ENCODE results near the gene MYT1.
A peak's percentile ranks its signal among the peaks of the same experiment; 100 is the strongest.

Gene MYT1

GRCh38 chr20:64236137-64237088 is 72.2 kb downstream of the MYT1 start:
- H3K4me3 ChIP-seq (ENCODE audit: low read length) = no peak overlapping the region

GRCh38 chr20:64237316-64237715 is 73.1 kb downstream of the MYT1 start:
- no peak overlapping the region for H3K4me3 ChIP-seq (ENCODE audit: low read length)
- DNase-seq (ENCODE audit: low read depth, low spot score) = no peak

More at GRCh38 chr20:64236137-64237088, 72.2 kb downstream of the MYT1 start:
- no peak for DNase-seq (ENCODE audit: low read depth, low spot score)

- H3K4me3 ChIP-seq (ENCODE audit: low read length) = no peak overlapping the region
- DNase-seq (ENCODE audit: low read depth, low spot score) = no peak
Observed at GRCh38 chr20:64238115-64238825, 74.0 kb downstream of the MYT1 start.

GRCh38 chr20:64238851-64239387 is 74.7 kb downstream of the MYT1 start:
- no peak overlapping the region for H3K4me3 ChIP-seq (ENCODE audit: low read length)
- no peak for DNase-seq (ENCODE audit: low read depth, low spot score)

- DNase-seq (ENCODE audit: low read depth, low spot score) = no peak
- no peak overlapping the region for H3K4me3 ChIP-seq (ENCODE audit: low read length)
Observed at GRCh38 chr20:64239449-64240242, 75.4 kb downstream of the MYT1 start.

- H3K4me3 ChIP-seq (ENCODE audit: low read length) = no peak overlapping the region
- no peak for DNase-seq (ENCODE audit: low read depth, low spot score)
Observed at GRCh38 chr20:64240243-64241015, 76.2 kb downstream of the MYT1 start.

- no peak overlapping the region for H3K4me3 ChIP-seq (ENCODE audit: low read length)
- DNase-seq (ENCODE audit: low read depth, low spot score) = no peak
Observed at GRCh38 chr20:64241061-64241460, 76.8 kb downstream of the MYT1 start.

- no peak overlapping the region for H3K4me3 ChIP-seq (ENCODE audit: low read length)
- DNase-seq (ENCODE audit: low read depth, low spot score) = no peak
Observed at GRCh38 chr20:64242003-64242796, 77.9 kb downstream of the MYT1 start.

GRCh38 chr20:64242797-64243475 is 78.7 kb downstream of the MYT1 start:
- H3K4me3 ChIP-seq (ENCODE audit: low read length) = no peak overlapping the region
- DNase-seq (ENCODE audit: low read depth, low spot score) = no peak

- H3K4me3 ChIP-seq (ENCODE audit: low read length) = no peak overlapping the region
- no peak for DNase-seq (ENCODE audit: low read depth, low spot score)
Observed at GRCh38 chr20:64244281-64244805, 80.1 kb downstream of the MYT1 start.

GRCh38 chr20:64244870-64245603 is 80.8 kb downstream of the MYT1 start:
- DNase-seq (ENCODE audit: low read depth, low spot score) = peak; percentile 39
- no peak overlapping the region for H3K4me3 ChIP-seq (ENCODE audit: low read length)

- H3K4me3 ChIP-seq (ENCODE audit: low read length) = no peak overlapping the region
- no peak for DNase-seq (ENCODE audit: low read depth, low spot score)
Observed at GRCh38 chr20:64245746-64246595, 81.7 kb downstream of the MYT1 start.

- no peak for DNase-seq (ENCODE audit: low read depth, low spot score)
Observed at GRCh38 chr20:64246616-64247306, 82.5 kb downstream of the MYT1 start.

GRCh38 chr20:64247307-64247618 is 83.0 kb downstream of the MYT1 start:
- no peak overlapping the region for H3K4me3 ChIP-seq (ENCODE audit: low read length)
- no peak for DNase-seq (ENCODE audit: low read depth, low spot score)

More at GRCh38 chr20:64246616-64247306, 82.5 kb downstream of the MYT1 start:
- no peak overlapping the region for H3K4me3 ChIP-seq (ENCODE audit: low read length)
